BLaER1 treated with 17β-estradiol and CSF1 and Interleukin-3, amounts not matched to agents 10 nM and 100 nM (cell line): Measurements from ENCODE around the gene NANOS2.
"Not testable (repeated sequence)": the region's sequence is repeated elsewhere in the genome, so short reads cannot be mapped to it uniquely, and the experiment has no call there.

Source experiments
- H3K27ac ChIP-seq, 11 experiments: shearing (Covaris generic); formaldehyde crosslinking; 2 replicates each; pipeline ENCODE4 v1.8.1; 2022
- H3K27me3 ChIP-seq, 11 experiments: shearing (Covaris generic); formaldehyde crosslinking; 2 replicates each; pipeline ENCODE4 v1.8.1; 2022
- H3K36me3 ChIP-seq, 11 experiments: shearing (Covaris generic); formaldehyde crosslinking; 2 replicates each; pipeline ENCODE4 v1.8.1; 2022
- H3K4me1 ChIP-seq, 10 experiments: shearing (Covaris generic); formaldehyde crosslinking; 2 replicates each; pipeline ENCODE4 v1.8.1; 2022
- H3K4me2 ChIP-seq, 11 experiments: shearing (Covaris generic); formaldehyde crosslinking; 2 replicates each; pipeline ENCODE4 v1.8.1; 2022
- H3K4me3 ChIP-seq, 10 experiments: shearing (Covaris generic); formaldehyde crosslinking; 2 replicates each; pipeline ENCODE4 v1.8.1; 2022
- H3K9ac ChIP-seq, 11 experiments: shearing (Covaris generic); formaldehyde crosslinking; 2 replicates each; pipeline ENCODE4 v1.8.1; 2022
- H3K9me3 ChIP-seq, 11 experiments: shearing (Covaris generic); formaldehyde crosslinking; replicated peaks in 1 of 11; 2 replicates each; pipeline ENCODE4 v1.8.1; 2022
- H4K20me1 ChIP-seq, 11 experiments: shearing (Covaris generic); formaldehyde crosslinking; 2 replicates each; pipeline ENCODE4 v1.8.1; 2022
- Cebpa-rat ChIP-seq, 11 experiments: shearing (Covaris generic); IDR thresholded peaks; 2 replicates each; pipeline ENCODE4 v1.8.1; 2022

The NANOS2 gene

DNA sequence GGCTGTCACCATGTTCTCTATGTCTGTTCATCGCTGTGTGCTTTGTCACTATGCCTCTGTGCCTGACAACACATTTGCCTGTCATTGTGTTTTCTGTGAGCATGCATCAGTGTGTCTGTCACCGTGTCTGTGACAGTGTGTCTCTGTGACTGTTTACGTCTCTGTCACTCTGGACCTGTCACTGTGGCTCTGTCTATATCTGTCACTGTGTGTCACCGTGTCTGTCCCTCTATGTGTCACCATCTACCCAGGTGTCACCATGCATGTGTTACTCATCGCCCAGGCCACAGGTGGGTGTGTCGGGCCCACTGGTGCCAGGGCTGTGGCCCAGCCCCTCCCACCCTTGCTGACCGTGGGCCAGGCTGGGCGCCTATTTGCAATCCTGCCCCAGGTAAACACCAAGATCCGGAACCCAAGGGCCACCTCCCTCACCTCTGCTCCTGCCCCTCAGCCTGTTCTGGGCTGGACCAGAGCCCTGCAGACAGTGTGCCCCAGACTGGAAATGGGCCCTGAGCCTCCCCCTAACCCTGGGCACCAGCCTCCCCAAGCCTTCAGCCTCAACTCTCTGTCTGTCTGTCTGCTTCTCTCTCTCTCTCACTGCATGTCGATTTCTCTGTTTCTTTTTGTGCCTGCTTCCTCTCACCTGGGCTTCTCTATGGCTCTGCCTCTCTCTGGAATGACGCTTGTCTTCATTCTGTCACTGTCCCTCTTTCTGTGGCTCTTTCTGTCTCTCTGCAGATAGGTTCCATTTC is 36.4 kb downstream of the NANOS2 start:
- H3K9me3 ChIP-seq: no peaks in the 10 kb centered on the region
- no peaks in the 10 kb centered on the region for H3K36me3 ChIP-seq
- no peak overlapping the region for H3K27ac ChIP-seq
- no peak overlapping the region for H3K4me3 ChIP-seq
- H4K20me1 ChIP-seq: peaks cover 5 to 25% (median 16%) of the 10 kb centered on the region in 11 experiments; a peak in 19 of 22 replicates
- H3K4me1 ChIP-seq: peaks cover 30 to 75% (median 62%) of the 10 kb centered on the region in 10 experiments
- TF ChIP-seq Cebpa-rat (IDR thresholded peaks at IDR 0.05): no peak
- H3K9ac ChIP-seq: peak overlapping the region in 1 of 11 experiments; percentile 75; a peak in 1 of 22 replicates
- H3K4me2 ChIP-seq: peak overlapping the region; percentile 78 to 99 (median 97)
- H3K27me3 ChIP-seq: peaks cover 0 to 17% (median 0%) of the 10 kb centered on the region in 11 experiments; a peak in 2 of 22 replicates

DNA sequence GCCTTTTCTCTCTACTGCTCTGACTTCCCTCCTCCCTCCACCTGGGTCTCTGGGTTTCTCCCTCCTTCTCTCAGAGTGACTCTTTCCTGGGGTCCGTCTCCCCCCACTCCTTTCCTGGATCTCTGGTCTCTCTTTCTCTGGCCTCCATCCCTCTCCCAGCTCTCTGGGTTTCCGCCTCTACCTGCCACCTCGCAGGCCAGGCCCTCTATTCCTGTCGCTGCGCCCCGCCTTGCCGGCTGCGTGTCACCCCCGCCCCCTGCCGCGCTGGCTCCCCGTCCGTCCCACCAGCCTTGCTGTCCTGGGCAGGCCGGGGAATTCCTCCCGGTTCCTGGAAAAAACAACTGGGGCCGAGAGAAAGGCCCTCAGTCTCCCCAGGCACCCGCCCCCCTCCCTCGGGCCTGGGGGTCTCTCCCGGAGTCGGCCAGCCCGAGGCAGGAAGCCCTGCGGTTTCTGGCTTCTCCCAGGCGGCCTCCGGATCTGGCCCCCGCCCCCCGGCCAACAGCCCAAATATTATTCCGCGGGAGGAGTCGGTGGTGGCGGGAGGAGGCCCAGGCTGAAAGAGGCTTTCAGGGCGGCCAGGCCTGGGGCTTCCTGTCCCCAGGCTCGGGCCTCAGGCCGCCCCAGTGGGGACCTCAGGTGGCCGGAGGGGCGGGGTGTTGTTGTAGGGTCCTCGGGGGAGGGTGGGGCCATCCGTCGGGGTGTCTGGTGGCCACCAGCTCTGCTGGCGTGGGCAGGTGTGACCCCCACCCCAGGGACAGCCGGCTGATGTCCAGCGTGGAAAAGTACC is 38.0 kb downstream of the NANOS2 start:
- Histone ChIP-seq H3K36me3 (no peaks in the 10 kb centered on the region), H3K27me3 (peaks cover 0 to 17% (median 0%) of the 10 kb centered on the region in 11 experiments; a peak in 2 of 22 replicates), H3K4me2 (peak overlapping the region; percentile 78 to 99 (median 97)), H3K9me3 (no peaks in the 10 kb centered on the region), H4K20me1 (peaks cover 0 to 9% (median 0%) of the 10 kb centered on the region in 11 experiments; a peak in 8 of 22 replicates), H3K9ac (peak overlapping the region; percentile 67 to 88 (median 76)), H3K4me1 (peaks cover 22 to 59% (median 50%) of the 10 kb centered on the region in 10 experiments), H3K27ac (peak overlapping the region; percentile 45 to 80 (median 72); a peak in 21 of 22 replicates), H3K4me3 (peak overlapping the region in 8 of 10 experiments; percentile 49 to 64 (median 54); a peak in 17 of 20 replicates)
- TF ChIP-seq Cebpa-rat (IDR thresholded peaks at IDR 0.05): no peak

DNA sequence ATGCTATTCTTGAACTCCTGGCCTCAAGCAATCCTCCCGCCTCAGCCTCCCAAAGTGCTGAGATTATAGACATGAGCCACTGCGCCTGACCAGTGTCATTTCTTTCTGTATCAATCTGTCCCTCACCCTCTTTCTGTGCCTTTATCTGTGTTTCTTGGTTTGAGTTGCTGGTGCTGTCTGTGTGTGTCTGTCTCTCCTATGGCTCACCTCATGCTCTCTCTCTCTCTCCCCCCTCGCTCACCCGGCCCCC is 38.5 kb downstream of the NANOS2 start:
- Histone ChIP-seq H3K27ac (peak overlapping the region in 9 of 11 experiments; percentile 65 to 80 (median 73); a peak in 17 of 22 replicates), H3K4me1 (peaks cover 22 to 56% (median 49%) of the 10 kb centered on the region in 10 experiments), H3K36me3 (no peaks in the 10 kb centered on the region), H4K20me1 (peaks cover 0 to 4% (median 0%) of the 10 kb centered on the region in 11 experiments; a peak in 1 of 22 replicates), H3K4me3 (peak overlapping the region in 7 of 10 experiments; percentile 49 to 64 (median 55); a peak in 8 of 20 replicates), H3K27me3 (peaks cover 0 to 17% (median 0%) of the 10 kb centered on the region in 11 experiments; a peak in 2 of 22 replicates), H3K4me2 (peak overlapping the region; percentile 78 to 99 (median 97)), H3K9me3 (no peaks in the 10 kb centered on the region), H3K9ac (peak overlapping the region; percentile 67 to 88 (median 76); a peak in 19 of 22 replicates)
- TF ChIP-seq Cebpa-rat (IDR thresholded peaks at IDR 0.05): no peak

GRCh38 chr19:45874620-45874966 is 40.0 kb downstream of the NANOS2 start:
- no peak for TF ChIP-seq Cebpa-rat (IDR thresholded peaks at IDR 0.05)
- Histone ChIP-seq H3K4me2 (peak overlapping the region in 3 of 11 experiments; percentile 98 to 99 (median 98); a peak in 1 of 22 replicates), H3K4me1 (peaks cover 22 to 53% (median 46%) of the 10 kb centered on the region in 10 experiments), H3K27me3 (peaks cover 0 to 17% (median 0%) of the 10 kb centered on the region in 11 experiments; a peak in 2 of 22 replicates), H3K9ac (no peak overlapping the region), H3K27ac (no peak overlapping the region), H3K4me3 (no peak overlapping the region), H3K9me3 (no peaks in the 10 kb centered on the region), H3K36me3 (no peaks in the 10 kb centered on the region), H4K20me1 (0 out of 22 replicates have a peak, but pooled peaks cover 0 to 4% (median 0%) of the 10 kb centered on the region in 11 experiments)

DNA sequence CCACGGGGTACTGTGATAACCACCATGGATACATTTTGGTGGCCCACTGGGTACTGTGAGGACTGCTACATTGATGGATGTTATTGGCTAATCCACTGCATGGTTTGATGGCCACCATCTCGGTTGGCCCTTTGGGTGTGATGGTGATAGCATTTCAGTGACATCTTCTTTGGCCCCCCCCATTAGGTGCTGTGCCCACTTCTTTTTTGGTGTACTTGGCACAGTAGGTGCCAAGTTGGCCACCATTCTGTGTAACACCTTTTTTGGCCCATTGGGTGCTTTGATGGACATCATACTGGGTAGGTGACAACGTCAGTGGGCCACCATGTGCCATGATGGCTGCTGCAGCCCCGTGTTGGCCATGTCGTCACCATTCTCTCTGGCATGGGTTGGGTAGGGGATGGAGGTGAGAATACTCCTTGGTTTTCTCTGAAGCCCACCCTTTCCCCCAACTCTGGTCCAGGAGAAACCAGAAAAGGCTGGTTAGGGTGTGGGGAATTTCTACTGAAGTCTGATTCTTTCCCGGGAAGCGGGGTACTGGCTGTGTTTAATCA is 41.3 kb downstream of the NANOS2 start:
- Histone ChIP-seq H3K36me3 (no peaks in the 10 kb centered on the region), H3K27ac (no peak overlapping the region), H3K4me1 (peaks cover 22 to 41% (median 33%) of the 10 kb centered on the region in 10 experiments), H3K9me3 (no peaks in the 10 kb centered on the region), H3K4me3 (no peak overlapping the region), H4K20me1 (0 out of 22 replicates have a peak, but pooled peaks cover 0 to 4% (median 0%) of the 10 kb centered on the region in 11 experiments), H3K27me3 (peaks cover 0 to 7% (median 0%) of the 10 kb centered on the region in 11 experiments; a peak in 2 of 22 replicates), H3K4me2 (peak overlapping the region in 2 of 11 experiments; percentile 15 to 18; a peak in 1 of 22 replicates), H3K9ac (no peak overlapping the region)
- no peak for TF ChIP-seq Cebpa-rat (IDR thresholded peaks at IDR 0.05)

DNA sequence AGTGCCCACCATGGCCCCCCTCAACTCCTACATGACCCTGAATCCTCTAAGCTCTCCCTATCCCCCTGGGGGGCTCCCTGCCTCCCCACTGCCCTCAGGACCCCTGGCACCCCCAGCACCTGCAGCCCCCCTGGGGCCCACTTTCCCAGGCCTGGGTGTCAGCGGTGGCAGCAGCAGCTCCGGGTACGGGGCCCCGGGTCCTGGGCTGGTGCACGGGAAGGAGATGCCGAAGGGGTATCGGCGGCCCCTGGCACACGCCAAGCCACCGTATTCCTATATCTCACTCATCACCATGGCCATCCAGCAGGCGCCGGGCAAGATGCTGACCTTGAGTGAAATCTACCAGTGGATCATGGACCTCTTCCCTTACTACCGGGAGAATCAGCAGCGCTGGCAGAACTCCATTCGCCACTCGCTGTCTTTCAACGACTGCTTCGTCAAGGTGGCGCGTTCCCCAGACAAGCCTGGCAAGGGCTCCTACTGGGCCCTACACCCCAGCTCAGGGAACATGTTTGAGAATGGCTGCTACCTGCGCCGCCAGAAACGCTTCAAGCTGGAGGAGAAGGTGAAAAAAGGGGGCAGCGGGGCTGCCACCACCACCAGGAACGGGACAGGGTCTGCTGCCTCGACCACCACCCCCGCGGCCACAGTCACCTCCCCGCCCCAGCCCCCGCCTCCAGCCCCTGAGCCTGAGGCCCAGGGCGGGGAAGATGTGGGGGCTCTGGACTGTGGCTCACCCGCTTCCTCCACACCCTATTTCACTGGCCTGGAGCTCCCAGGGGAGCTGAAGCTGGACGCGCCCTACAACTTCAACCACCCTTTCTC is 42.3 kb downstream of the NANOS2 start:
- Histone ChIP-seq H3K9me3 (no peaks in the 10 kb centered on the region), H4K20me1 (no peaks in the 10 kb centered on the region), H3K27ac (no peak overlapping the region), H3K9ac (no peak overlapping the region), H3K27me3 (peaks cover 0 to 7% (median 2%) of the 10 kb centered on the region in 11 experiments; a peak in 8 of 22 replicates), H3K4me1 (peaks cover 15 to 31% (median 23%) of the 10 kb centered on the region in 10 experiments), H3K36me3 (no peaks in the 10 kb centered on the region), H3K4me2 (peak overlapping the region in 3 of 11 experiments; percentile 15 to 21 (median 18); a peak in 1 of 22 replicates), H3K4me3 (no peak overlapping the region)
- no peak for TF ChIP-seq Cebpa-rat (IDR thresholded peaks at IDR 0.05)

DNA sequence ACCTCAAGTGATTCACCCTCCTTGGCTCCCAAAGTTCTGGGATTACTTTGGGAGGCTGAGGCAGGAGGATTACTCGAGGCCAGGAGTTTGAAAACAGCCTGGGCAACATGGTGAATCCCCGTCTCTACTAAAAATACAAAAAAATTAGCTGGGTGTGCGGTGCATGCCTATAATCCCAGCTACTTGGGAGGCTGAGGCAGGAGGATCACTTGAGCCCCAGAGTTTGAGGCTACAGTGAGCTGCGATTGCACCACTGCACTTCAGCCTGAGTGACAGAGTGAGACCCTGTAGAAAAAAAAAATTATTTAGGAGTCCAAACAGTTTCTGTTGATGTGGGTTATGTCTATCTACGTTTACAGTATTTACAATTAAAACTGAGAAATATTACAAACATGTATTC is 43.8 kb downstream of the NANOS2 start:
- Histone ChIP-seq H3K9me3 (no peaks in the 10 kb centered on the region), H3K4me3 (no peak overlapping the region), H4K20me1 (no peaks in the 10 kb centered on the region), H3K9ac (no peak overlapping the region), H3K27me3 (peaks cover 7 to 21% (median 15%) of the 10 kb centered on the region in 11 experiments), H3K27ac (no peak overlapping the region), H3K4me2 (no peak overlapping the region), H3K4me1 (peaks cover 0 to 16% (median 8%) of the 10 kb centered on the region in 10 experiments; a peak in 17 of 20 replicates), H3K36me3 (no peaks in the 10 kb centered on the region)
- no peak for TF ChIP-seq Cebpa-rat (IDR thresholded peaks at IDR 0.05)

- H3K4me1 ChIP-seq, H3K9ac ChIP-seq, H3K36me3 ChIP-seq, H3K27ac ChIP-seq, H3K9me3 ChIP-seq, H3K4me3 ChIP-seq, H3K4me2 ChIP-seq, H4K20me1 ChIP-seq: not testable (repeated sequence)
- H3K27me3 ChIP-seq: peaks cover 31 to 48% (median 42%) of the 10 kb centered on the region in 11 experiments
These were observed 47.3 kb downstream of the NANOS2 start for GRCh38 chr19:45867241-45867640.
